HG03060 (cell line): ENCODE data around the gene CDKL5.
"Not testable (repeated sequence)": the region's sequence is repeated elsewhere in the genome, so short reads cannot be mapped to it uniquely, and the experiment has no call there.

Experiments
- ATAC-seq: cut with Tn5 transposase; IDR thresholded peaks from one replicate; pipeline ENCODE4 v1.9.1; 2021; ENCODE audit warnings: low read depth, moderate number of reproducible peaks; ENCODE audit not compliant: unreplicated experiment

CDKL5 gene

GRCh38 chrX:18566748-18567147 is 141.3 kb downstream of the CDKL5 start:
- ATAC-seq: no peak

GRCh38 chrX:18573556-18573955 is 148.1 kb downstream of the CDKL5 start:
- no peak for ATAC-seq

- ATAC-seq: no peak
Observed at GRCh38 chrX:18574591-18574990, 149.2 kb downstream of the CDKL5 start.

GRCh38 chrX:18575744-18576143 is 150.3 kb downstream of the CDKL5 start:
- ATAC-seq: no peak

- ATAC-seq: no peak
Observed at GRCh38 chrX:18577400-18577799, 152.0 kb downstream of the CDKL5 start.

GRCh38 chrX:18578546-18578945 is 153.1 kb downstream of the CDKL5 start:
- no peak for ATAC-seq

- no peak for ATAC-seq
Observed at GRCh38 chrX:18579495-18579894, 154.1 kb downstream of the CDKL5 start.

- ATAC-seq: no peak
Observed at GRCh38 chrX:18582910-18583493, 157.6 kb downstream of the CDKL5 start.

GRCh38 chrX:18589292-18589691 is 163.9 kb downstream of the CDKL5 start:
- not testable (repeated sequence) for ATAC-seq

GRCh38 chrX:18591834-18592233 is 166.4 kb downstream of the CDKL5 start:
- ATAC-seq: no peak

- ATAC-seq: no peak
Observed at GRCh38 chrX:18594079-18594478, 168.7 kb downstream of the CDKL5 start.

- ATAC-seq: no peak
Observed at GRCh38 chrX:18596096-18596495, 170.7 kb downstream of the CDKL5 start.

- ATAC-seq: no peak
Observed at GRCh38 chrX:18598413-18598812, 173.0 kb downstream of the CDKL5 start.

GRCh38 chrX:18607966-18608365 is 182.6 kb downstream of the CDKL5 start:
- no peak for ATAC-seq

GRCh38 chrX:18613930-18614639 is 188.7 kb downstream of the CDKL5 start:
- ATAC-seq: no peak

GRCh38 chrX:18616688-18617406 is 191.4 kb downstream of the CDKL5 start:
- ATAC-seq: no peak

GRCh38 chrX:18617407-18617750 is 192.0 kb downstream of the CDKL5 start:
- ATAC-seq: no peak

- ATAC-seq: no peak
Observed at GRCh38 chrX:18619288-18619687, 193.9 kb downstream of the CDKL5 start.

GRCh38 chrX:18620349-18620748 is 194.9 kb downstream of the CDKL5 start:
- ATAC-seq: no peak

GRCh38 chrX:18624599-18624998 is 199.2 kb downstream of the CDKL5 start:
- no peak for ATAC-seq

GRCh38 chrX:18630934-18631333 is 205.5 kb downstream of the CDKL5 start:
- ATAC-seq: no peak

- ATAC-seq: no peak
Observed at GRCh38 chrX:18638398-18638797, 213.0 kb downstream of the CDKL5 start.
